Measurements from ENCODE around the gene HMGCL.
A peak's percentile ranks its signal among the peaks of the same experiment; 100 is the strongest.
"Not testable (repeated sequence)": the region's sequence is repeated elsewhere in the genome, so short reads cannot be mapped to it uniquely, and the experiment has no call there.

HMGCL gene

DNA sequence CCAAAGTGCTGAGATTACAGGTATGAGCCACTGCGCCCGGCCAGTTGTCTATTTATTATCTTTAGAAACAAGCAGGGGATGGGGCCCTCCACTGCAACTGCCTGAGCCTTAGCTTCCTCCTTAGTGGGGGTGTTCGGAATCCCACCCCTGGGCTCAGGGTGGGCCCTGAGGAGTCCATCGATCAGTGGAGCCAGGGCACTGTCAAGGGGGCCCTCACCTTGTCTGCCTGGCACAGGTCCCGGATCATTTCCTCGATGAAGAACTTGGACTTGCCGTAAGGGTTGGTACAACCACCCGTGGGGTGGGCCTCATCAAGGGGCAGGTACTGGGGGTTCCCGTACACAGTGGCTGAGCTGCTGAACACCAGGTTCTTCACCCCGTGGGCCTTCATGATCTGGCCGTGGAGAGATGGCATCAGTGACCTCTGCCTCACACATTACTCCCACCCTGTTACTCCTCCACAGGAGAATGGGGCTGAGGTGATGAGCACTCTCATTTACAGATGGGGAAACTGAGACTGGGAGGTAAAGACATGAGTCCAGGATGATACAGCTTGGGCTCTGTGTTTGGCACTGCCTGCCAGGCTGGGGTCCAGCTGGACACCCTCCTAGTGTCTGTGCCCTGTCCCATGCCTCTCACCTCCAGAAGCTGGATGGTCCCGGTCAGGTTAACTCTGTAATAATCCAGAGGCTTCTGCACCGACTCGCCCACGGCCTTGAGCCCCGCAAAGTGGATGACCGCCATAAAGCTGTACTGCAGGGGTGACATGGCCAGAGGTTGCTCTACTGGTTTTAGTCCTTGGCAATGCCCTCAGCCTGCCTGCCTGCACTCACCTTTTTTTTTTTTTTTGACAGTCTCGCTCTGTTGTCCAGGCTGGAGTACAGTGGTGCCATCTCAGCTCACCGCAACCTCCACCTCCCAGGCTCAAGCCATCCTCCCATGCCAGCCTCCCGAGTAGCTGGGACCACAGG, 27.5 kb downstream of the HMGCL start:
- no peak for DNase-seq

DNA sequence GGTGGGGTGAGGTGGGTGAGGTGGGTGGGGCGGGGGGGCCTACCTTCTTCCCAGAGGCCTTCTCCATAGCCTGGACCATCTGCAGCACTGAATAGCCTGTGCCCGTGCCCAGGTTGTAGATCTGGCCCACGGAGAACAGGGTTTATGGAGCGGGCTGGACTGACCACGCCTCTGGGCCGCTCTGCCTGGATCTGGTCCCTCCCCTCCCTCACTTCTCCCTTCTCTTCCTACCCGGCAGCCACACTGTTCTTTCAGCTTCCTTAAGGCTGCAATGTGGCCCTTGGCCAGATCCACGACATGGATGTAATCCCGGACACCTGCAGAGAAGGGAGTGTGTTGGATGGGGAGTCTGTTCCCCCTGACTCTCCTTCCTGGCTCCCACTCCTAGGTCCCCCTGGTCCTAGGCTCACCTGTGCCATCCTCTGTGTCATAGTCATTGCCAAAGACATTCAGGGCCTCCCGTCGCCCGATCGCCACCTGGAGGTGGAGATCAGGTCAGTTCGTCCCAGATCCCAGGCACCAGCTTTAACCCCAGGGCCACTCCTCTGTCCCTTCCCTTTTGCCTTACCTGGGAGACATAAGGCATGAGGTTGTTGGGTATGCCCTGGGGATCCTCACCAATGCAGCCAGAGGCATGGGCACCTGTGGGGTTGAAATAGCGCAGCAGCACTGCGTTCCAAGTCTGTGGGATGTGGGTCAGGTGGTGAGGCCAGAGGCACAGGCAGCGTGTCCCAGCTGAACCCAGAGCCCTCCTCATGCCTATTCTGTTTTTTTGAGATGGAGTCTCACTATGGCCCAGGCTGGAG, 28.6 kb downstream of the HMGCL start:
- no peak for DNase-seq

DNA sequence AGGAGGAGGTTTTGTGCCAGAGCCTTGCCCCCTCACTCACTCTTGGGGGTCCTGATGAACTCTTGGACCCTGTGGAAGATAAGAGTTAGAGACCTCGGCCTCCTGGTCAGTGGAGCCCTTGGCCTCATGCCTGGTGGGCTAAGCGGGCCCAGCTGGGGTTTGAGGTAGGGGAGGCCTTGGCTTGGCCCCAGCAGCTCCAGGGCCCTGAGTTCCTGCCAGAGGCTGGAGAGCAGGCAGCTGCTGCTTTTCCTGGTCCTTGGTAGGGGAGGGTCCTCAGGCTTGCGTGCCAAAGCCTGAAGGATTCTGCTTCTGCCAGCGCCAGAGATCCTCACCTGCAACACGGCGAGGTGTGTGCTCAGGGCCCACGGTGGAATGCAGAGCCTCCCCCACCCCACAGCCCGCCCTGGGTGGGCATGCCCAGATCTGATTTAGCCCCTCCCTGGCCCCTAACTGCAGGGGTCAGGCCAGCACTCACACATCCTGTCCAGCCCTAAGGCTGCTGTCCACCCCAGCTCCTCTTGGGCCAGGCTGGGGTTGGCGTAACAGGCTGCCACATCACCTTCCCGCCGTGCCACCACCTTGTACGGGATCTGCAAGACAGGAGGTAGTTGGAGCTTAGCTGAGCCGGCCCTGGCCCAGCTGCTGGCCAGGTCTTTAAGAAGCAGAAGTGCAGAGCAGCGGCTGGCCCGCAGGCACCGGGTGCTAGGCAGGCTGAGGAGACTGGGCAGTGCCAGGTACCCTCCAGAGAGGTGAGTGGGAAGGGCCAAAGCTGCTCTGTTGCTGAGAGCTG, 29.4 kb downstream of the HMGCL start:
- DNase-seq: no peak

DNA sequence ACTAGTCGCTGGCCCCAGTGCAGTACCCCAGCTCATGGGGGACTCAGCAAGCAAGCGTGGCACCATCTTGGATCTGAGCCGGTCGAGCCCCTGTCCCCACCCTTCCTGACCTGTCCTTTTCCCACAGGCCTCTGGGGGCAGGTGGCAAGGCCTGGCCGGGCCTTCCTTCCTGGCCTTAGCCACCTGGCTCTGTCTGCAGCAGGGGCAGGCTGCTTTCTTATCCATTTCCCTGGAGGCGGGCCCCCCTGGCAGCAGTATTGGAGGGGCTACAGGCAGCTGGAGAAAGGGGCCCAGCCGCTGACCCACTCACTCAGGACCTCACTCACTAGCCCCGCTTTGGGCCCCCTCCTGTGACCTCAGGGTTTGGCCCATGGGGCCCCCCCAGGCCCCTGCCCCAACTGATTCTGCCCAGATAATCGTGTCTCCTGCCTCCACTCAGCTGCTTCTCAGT, 30.5 kb downstream of the HMGCL start:
- DNase-seq: not testable (repeated sequence)

DNA sequence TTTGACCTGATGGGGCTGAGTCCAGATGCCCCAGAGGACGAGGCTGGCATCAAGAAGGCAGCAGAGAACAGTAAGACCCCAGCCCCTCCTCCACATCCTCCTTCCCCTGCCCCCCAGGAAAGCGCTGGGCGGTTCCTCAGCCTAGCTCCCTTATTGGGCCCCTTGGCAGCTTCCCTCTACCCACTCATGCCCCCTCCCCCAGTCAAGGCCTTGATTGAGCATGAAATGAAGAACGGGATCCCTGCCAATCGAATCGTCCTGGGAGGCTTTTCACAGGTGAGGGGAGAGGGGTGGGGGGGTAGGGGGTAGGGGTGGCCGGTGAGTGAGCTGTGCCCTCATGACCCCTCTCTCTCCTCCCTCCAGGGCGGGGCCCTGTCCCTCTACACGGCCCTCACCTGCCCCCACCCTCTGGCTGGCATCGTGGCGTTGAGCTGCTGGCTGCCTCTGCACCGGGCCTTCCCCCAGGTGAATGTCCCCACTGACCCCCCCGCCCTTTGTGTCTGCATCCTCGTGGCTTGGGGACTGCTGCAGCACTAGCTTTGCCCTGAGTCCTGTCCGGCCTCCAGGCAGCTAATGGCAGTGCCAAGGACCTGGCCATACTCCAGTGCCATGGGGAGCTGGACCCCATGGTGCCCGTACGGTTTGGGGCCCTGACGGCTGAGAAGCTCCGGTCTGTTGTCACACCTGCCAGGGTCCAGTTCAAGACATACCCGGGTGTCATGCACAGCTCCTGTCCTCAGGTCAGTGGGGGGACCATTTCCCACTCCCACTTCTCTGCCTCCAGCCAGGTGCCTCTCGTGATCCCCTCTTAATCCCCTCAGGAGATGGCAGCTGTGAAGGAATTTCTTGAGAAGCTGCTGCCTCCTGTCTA, 31.1 kb downstream of the HMGCL start:
- no peak for DNase-seq

DNA sequence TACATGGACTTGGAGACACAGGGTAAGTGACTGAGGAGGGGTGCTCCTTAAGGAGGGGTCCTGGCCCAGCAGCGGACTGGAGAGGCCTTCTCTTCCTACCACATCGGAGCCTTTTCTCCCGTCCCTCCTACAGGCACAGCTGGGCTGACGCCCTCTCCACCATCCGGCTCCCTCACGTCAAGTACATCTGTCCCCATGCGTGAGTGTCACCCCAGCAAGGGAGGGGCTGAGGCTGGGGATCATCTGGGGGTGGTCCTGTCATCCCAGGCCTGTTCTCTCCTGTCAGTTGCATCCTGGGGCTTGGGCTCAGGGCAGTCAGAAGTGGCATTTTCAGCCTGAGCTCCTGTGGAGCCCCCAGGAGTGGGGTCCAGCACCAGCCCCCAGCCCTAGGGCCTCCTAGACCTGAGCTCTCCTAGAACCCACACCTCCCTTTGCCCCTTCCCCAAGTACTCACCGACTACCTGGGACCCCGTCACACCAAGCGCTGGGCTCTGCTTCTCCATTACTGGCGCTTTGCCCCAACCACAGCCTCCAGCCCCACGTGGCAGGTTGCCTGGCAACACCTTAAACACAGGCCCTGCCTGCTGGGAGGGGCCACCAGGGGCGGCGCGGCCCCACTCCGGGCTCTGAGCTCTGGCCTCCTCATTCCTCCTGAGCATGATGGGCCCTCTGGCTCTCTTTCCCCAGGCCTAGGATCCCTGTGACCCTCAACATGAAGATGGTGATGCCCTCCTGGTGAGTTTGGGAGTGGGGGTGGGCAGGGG, 32.0 kb downstream of the HMGCL start:
- no peak for DNase-seq

DNA sequence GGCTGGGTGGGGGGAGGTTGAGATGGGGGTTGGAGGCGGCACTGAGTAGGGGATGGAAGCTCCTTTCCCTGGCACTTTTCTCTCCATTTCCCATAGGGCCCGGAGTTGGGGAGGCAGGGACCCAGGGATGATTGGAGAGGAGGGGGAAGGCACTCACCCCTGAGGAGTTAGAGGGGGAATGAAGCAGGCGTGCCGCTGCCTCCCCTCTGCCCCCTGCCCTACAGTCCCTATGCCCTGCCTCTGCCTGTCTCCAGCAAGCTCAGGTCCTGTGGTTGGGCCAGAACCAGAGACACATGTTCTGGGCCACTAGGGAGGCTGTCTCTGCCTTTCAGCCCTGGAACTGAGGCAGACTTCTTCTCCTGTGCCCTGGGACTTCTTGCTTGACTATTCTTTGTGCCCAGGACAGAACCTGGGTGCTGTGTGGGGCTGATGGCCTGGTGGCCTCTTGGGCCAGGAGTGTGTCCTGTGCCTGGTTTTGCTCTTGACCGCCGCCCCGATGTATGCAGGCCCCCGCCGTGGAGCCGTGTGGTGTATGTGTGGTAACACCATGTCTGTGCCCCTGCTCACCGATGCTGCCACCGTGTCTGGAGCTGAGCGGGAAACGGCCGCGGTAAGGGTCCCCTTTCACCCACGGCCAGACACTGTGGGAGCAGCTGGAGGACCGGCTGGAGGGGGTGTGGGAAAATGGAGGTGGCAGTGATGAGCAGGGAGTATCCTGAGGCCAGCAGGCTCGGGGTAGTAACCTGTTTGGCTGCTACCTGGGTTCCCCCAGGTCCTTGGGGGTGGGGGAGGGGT, 32.9 kb downstream of the HMGCL start:
- DNase-seq: no peak

DNA sequence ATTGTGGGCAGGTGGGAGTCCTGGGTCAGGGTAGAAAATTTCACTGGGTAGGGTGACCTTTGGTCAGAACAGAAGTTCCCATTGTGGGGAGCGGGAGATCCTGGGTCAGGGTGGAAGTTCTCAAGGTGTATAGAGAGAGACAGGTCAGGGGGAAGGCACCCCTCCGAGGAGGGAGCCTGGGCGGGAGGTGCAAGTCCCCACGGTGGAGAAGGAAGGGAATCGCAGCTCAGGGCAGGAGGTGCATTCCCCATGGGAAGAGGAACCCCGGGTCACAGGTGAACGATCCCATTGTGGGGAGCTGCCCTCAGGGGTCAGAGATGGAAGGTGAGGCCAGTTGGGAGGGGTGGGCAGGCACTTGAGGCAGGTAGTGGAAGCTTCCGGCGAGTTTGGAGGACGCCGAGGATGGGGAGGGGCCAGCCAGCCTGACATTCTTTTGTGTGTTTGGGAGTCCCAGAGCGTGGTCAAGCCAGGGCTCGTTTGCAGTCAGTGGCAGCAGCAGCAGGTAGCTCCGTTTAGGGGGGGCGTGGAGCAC, 33.6 kb downstream of the HMGCL start:
- DNase-seq: no peak

DNA sequence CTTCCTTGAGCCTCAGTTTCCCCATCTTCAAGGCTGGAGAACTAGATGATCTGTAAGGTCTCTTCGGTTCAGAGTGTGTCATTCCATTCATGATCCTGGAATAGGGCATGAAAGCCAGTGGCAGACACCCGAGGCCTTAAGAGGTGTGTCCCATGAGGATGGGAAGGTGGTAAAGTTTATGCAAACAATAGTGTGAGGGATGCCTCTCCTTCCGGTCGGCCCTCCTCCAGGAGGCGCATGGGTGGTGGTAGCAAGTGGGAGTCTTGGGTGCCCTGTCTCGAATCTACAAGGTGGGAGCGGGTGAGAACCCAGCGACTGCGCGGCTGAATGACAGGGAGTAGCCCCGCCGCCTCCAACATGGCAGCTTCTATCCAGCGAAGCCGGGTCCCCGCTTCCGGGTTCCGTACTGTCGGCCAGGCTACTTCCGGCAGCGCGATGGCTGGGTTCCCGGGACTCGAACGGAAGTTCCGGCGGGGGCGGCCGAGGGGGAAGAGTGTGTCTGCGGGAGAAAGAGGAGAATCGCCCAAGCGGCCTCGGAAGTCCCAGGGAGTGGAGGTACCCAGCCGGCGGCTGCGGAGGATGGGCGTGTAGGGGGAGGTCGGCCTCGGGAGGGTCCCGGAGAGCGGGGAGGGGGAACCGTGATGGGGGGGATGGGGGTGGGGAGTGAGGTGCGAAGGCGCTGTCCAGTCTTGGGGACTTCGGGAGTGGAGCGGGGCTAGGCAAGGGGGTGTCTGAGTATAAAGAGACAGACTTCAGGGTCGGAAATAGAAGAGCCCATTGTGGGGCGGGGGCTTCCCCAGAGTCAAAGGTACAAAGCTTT, 34.3 kb downstream of the HMGCL start, which contains the start of gene LYPLA2:
LYPLA2 (plus strand) TSS at position 450 of the 820 bp plus-strand sequence. CDS start 1,538 bp downstream, outside the sequence.
- DNase-seq: peak; percentile 78

DNA sequence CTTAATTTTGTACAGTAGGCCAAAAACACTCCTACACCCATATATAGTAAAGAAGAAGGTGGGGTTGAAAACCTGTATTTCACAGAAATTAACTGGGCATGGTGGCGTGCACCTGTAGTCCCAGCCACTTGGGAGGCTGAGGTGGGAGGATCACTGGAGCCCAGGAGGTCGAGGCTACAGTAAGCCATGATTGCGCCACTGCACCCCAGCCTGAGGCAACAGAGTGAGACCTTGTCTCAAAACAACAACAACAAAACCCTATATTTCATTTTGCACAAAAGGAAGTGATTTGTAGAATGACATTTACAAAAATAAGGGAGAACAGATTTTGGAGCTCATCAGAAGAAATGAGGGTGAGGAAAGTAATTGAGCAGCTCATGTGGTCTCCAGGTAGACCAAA, 36.5 kb downstream of the HMGCL start:
- DNase-seq: no peak

DNA sequence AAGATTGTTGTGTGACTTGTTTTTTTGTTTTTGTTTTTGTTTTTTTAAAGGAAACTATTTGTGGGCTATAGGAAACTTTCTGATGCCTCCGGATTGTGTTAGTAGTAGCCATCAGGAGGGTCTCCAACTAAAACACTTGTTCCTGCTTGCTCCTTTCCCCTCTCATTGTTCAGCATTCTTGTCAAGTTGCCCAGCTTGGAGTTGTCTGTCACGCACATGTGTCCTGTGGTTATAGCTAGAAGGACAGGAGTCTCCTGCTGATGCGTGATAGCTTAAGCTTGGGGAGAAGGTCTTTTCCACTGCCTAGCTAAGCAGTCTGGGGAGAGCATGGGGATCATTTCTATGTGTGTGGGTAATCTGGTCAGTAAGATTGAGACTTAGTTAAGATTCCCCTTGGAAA, 37.5 kb downstream of the HMGCL start:
- DNase-seq: no peak

DNA sequence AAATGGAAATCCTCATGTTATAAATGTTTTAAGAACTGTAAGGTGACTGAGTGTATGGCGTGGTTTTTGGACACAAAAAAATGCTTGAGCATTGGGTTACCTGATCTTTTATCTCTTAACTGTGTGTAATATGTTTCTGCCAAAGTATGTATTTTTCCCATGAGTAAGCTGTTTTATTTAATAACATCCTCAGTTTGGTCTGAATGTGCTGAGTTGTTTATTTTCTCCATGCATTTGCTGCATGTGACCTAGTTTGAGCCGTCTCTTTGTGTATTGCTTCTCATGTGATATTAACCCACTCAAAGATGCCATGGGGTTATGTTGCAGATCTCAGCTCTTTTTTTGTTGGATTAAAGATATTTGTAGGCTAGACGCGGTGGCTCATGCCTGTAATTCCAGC, 40.4 kb downstream of the HMGCL start:
- DNase-seq: no peak

DNA sequence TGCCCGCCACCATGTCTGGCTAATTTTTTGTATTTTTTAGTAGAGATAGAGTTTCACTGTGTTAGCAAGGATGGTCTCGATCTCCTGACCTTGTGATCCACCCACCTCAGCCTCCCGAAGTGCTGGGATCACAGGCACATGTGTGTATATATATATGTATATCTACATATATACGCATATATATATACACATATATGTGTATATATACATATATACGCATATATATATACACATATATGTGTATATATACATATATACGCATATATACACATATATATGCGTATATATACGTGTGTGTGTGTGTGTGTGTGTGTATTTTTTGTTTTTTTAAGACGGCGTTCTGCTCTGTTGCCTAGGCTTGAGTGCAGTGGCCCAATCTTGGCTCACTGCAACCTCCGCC, 42.1 kb downstream of the HMGCL start:
- DNase-seq: not testable (repeated sequence)

DNA sequence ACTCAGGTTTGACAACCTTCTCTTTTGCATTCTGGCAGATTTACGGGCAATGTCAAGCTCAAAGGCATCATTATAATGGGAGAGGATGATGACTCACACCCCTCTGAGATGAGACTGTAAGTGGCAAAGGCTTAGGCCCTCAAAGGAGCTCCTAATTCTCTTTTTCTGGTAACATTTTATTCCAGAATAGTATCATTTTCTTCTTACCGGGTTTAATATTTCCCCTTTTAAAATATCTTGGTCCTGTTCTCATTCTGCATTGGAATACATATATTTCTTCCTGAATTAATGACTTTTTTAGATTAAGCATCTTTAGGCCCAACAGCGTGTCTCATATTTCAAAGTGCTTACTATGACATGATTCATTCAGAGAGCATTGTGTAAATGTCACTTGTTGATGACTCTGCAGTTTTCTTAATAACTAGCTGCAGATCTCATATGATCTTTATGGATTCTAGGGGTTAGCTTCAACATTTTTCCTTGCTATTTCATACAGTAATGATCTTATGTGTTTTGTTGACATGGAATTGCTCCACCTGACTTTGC, 45.3 kb downstream of the HMGCL start:
- no peak for DNase-seq

DNA sequence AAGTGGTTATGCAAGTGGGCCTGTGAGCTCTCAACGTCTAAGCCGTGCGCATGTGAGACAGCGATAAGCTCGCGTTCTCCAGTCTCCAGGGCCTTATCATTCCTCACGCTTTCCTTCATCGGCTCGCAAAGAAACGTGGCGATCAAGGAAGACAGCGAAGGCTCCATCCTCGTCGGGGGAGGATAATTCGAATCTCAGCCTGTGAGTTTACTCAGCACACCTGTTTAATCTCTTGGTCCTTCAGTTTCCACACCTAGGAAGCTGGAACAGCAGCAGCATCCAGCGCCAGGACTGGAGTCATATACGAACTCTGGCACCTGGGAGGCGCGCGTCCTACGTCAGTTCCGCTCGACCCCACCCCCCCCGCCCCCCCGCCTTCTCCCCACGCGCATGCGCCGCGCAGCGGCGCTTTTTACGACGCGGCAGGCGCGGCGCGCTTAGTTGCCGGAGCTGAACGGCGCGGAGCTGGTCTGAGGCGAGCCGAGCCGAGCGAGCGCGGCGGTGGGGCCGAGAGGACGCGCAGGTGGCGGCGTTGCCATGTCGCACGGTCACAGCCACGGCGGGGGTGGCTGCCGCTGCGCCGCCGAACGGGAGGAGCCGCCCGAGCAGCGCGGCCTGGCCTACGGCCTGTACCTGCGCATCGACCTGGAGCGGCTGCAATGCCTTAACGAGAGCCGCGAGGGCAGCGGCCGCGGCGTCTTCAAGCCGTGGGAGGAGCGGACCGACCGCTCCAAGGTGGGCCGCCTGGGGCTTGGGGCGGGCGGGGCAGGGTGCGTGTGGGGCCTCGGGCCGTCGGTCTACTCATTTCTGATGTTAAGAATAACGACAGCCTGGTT, 47.0 kb downstream of the HMGCL start, which contains the start of gene PITHD1:
PITHD1 (plus strand) TSS at position 440 of the 836 bp plus-strand sequence; CDS start at position 538, 98 bp downstream.
- DNase-seq: peak; percentile 63 to 69

DNA sequence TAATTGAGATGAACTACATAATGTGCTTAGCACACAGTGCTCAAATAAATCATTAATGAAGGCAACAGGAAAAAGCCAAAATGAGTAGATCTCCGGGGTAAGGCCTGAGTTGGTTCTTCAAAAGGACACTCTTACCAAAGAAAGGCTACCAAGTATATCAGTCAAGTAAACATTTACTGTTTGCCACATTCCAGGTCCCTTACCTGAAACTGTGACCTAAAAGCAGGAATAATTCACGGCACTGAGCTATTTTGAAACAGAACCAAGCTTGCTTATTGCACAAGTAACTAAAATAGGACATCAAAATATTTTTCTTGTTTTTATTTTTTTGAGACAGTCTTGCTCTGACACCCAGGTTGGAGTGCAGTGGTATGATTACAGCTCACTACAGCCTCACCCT, 49.0 kb downstream of the HMGCL start:
- no peak for DNase-seq

DNA sequence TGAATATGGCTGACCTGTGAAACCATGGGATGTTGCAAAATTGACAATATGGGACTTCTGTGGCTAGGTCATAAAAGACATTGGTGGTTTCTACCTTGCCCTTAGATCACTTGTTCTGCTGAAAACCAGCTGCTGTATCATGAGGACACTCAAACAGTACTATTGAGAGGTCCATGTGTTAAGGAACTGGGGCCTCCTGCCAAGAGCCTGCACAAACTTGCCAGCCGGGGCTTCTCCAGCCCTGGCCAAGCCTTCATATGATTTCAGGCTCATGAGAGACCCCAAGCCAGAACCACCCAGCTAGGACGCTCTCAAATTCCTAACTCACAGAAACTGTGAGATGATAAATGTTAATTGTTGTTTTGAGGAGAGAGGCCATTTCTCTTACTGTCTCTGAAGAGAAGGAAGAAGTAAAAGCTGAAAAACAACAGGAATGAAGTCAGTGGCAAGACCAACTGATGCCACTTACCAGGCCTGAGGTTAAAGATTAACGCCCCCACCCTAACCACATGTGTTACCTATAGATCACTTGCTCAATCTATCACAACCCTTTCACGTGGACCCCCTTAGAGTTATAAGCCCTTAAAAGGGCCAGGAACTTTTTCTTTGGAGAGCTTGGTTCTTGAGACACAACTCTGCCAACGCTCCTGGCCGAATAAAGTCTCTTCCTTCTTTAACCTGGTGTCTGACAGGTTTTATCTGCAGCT, 50.9 kb downstream of the HMGCL start:
- no peak for DNase-seq

Data from activated CD4-positive, alpha-beta T cell treated with anti-CD3 and anti-CD28 coated beads, Interleukin-2, amount 50 U/mL, for 4 hours (primary cell).